Measurements from ENCODE around the gene EDIL3.
A peak's percentile ranks its signal among the peaks of the same experiment; 100 is the strongest.

The EDIL3 gene

GRCh38 chr5:84384604-84385575, at the start of gene EDIL3:
Gene EDIL3 (minus strand): TSS chr5:84384880. CDS start chr5:84384374, 506 bp downstream.
- TF ChIP-seq CTCF (IDR thresholded peaks at IDR 0.05; ENCODE audit: low read depth, low read length) = no peak
- H3K4me3 ChIP-seq (ENCODE audit: low read depth, low read length) = peak within 1 kb of the TSS; percentile 87

DNA sequence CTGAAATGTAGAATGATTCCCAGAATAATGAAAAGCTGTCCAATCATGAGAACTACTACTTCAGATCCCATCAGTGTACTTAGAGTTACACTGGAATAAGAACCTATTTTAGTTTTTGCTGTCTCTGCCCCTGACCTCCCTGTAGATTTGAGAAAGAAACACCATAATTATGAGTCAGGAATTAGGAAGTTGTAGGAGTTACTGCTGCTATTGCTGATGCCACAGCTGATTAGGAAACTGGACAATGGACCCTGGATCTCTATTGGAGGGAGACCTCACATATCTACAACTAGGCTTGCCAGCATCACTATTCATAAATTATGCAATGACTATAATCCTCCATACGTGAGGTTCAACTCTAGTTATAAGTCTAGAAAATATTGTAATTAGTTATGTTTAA, 48.8 kb upstream of the EDIL3 start:
- no peak for TF ChIP-seq CTCF (IDR thresholded peaks at IDR 0.05; ENCODE audit: low read depth, low read length)
- no peak overlapping the region for H3K4me3 ChIP-seq (ENCODE audit: low read depth, low read length)

- no peak overlapping the region for H3K4me3 ChIP-seq (ENCODE audit: low read depth, low read length)
- no peak for TF ChIP-seq CTCF (IDR thresholded peaks at IDR 0.05; ENCODE audit: low read depth, low read length)
Observed at GRCh38 chr5:84430863-84431663, 46.4 kb upstream of the EDIL3 start.

DNA sequence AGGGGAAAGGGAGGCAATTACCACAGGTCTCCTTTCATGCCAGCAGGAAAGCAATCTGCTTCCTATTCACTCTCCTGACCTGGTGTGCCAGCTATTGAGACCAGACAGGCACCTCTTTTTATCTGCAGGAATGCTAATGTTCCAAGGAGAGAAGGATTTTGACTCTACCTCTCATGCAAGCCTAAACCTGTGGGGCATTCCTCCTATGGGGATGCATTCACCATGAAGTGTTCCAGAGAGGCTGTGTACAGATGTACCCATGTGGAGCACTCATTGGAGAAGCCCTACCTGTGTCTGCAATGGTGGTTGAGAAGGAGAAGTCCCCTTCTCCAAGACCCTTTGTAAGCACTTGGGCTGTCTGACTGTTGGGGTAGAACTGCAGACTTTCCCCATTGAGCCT, 45.4 kb upstream of the EDIL3 start:
- TF ChIP-seq CTCF (IDR thresholded peaks at IDR 0.05; ENCODE audit: low read depth, low read length) = no peak

GRCh38 chr5:84425365-84425881, 40.7 kb upstream of the EDIL3 start:
- TF ChIP-seq CTCF (IDR thresholded peaks at IDR 0.05; ENCODE audit: low read depth, low read length) = no peak
- H3K4me3 ChIP-seq (ENCODE audit: low read depth, low read length) = no peak overlapping the region

More for the DNA sequence above, 45.4 kb upstream of the EDIL3 start:
- no peak overlapping the region for H3K4me3 ChIP-seq (ENCODE audit: low read depth, low read length)

- no peak overlapping the region for H3K4me3 ChIP-seq (ENCODE audit: low read depth, low read length)
- TF ChIP-seq CTCF (IDR thresholded peaks at IDR 0.05; ENCODE audit: low read depth, low read length) = no peak
Observed at GRCh38 chr5:84419742-84420141, 35.1 kb upstream of the EDIL3 start.

Data from WI38 (cell line).